ENCODE measurements around the gene OR7C2. TPM values are rescaled to one million over a fixed set of nuclear protein-coding genes. Genes with fewer than 3 reads are reported as not detected.

Gene OR7C2
- polyA plus RNA-seq, 2 of the 4 experiments (the other 2 are of a cell fraction), result not detected

DNA sequence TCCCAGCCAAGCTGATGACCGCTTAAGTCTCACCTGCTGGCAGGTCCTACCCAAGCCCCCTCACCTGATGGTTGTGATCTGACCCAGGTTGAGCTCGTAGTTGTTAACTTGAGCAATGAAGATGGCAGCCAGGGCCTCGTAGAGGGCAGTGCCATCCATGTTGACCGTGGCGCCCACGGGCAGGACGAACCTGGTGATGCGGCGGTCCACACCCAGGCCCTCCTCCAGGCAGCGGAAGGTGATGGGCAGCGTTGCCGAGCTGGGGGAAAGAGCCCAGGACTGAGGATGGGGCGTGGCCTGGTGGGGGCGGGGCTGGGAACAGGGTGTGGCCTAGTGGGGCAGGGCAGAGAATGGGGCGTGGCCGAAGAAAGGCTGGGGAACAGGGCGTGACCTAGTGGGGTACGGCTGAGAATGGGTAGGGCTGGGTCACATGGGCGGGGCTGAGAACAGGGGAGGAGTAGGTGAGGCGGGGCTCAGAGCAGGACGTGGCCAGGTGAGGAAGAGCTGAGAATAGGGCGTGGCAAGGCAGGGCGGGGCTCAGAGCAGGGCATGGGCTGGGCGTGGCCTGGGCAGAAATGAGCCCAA, 12.9 kb downstream of the OR7C2 start:
- TF ChIP-seq BCL3 (IDR thresholded peaks at IDR 0.05) (no peak), NR3C1 (IDR thresholded peaks at IDR 0.05) (no peak), ZFP36 (IDR thresholded peaks at IDR 0.05; ENCODE audit: borderline replicate concordance, partially characterized antibody) (no peak), RCOR1 (IDR thresholded peaks at IDR 0.05; ENCODE audit: low read depth, low read length) (no peak), POLR2A (IDR thresholded peaks at IDR 0.05; ENCODE audit: low read length) (no peak), ESRRA (IDR thresholded peaks at IDR 0.05; ENCODE audit: borderline replicate concordance, low read length) (no peak), KDM1A (IDR thresholded peaks at IDR 0.05; ENCODE audit: low read depth) (no peak)
- TF ChIP-seq, protein P1, sequence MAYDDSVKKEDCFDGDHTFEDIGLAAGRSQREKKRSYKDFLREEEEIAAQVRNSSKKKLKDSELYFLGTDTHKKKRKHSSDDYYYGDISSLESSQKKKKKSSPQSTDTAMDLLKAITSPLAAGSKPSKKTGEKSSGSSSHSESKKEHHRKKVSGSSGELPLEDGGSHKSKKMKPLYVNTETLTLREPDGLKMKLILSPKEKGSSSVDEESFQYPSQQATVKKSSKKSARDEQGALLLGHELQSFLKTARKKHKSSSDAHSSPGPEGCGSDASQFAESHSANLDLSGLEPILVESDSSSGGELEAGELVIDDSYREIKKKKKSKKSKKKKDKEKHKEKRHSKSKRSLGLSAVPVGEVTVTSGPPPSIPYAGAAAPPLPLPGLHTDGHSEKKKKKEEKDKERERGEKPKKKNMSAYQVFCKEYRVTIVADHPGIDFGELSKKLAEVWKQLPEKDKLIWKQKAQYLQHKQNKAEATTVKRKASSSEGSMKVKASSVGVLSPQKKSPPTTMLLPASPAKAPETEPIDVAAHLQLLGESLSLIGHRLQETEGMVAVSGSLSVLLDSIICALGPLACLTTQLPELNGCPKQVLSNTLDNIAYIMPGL (CRISPR knock-in tag; IDR thresholded peaks at IDR 0.05; ENCODE audit: borderline replicate concordance), result no peak
- Histone ChIP-seq H3K27ac (no peak overlapping the region), H3K4me3 (no peak overlapping the region), H3K4me1 (no peaks in the 10 kb centered on the region), H3K4me2 (no peak overlapping the region), H3K9me3 (no peaks in the 10 kb centered on the region)
- 14% methylated on average over 7 of the region's 24 CpGs for WGBS (ENCODE audit: missing lambda C conversion rate)
- ChIA-PET POLR2A (no interaction called here), CTCF (interaction anchor here (0.6 kb wide), 2 partner anchors 631 to 675 kb away, joined by 3 read pairs; no protein-coding TSS in a partner anchor)
- DNase-seq (ENCODE audit: low read depth in 1 of 2, low spot score in 1 of 2), result no peak
- no peak for FAIRE-seq
- ATAC-seq, result no peak

DNA sequence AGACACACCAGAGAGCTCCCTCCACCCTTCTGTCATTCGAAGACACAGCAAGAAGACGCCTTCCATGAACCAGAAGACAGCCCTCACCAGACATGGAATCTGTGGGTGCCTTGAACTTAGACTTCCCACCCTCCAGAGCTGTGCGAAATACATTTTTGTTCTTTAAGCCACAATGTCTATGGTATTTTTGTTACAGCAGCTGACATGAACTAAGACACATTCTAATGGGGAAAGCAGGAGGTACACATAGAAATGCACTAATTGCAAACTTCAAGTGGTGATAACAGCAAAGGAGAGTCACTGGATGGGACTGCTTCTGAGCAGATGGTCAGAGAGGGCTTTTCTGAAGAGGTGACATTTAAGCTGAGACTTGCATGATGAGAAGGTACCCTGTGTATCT, 16.2 kb downstream of the OR7C2 start:
- no peak for DNase-seq (ENCODE audit: low read depth in 1 of 2, low spot score in 1 of 2)
- Histone ChIP-seq H3K4me1 (no peaks in the 10 kb centered on the region), H3K4me2 (no peak overlapping the region), H3K27ac (no peak overlapping the region), H3K9me3 (peaks cover 4% of the 10 kb centered on the region; the same call in 1 of the 3 replicates), H3K4me3 (no peak overlapping the region)
- ATAC-seq, result no peak
- 25% methylated on average over 3 of the region's 3 CpGs for WGBS (ENCODE audit: missing lambda C conversion rate)
- no peak for FAIRE-seq
- ChIA-PET POLR2A (no interaction called here), CTCF (no interaction called here)
- no peak for TF ChIP-seq TFCP2L1 (CRISPR knock-in tag; IDR thresholded peaks at IDR 0.05)
- no peak for TF ChIP-seq CBX8 (IDR thresholded peaks at IDR 0.05)
- no peak for TF ChIP-seq BCL3 (IDR thresholded peaks at IDR 0.05)
- TF ChIP-seq JUNB (IDR thresholded peaks at IDR 0.05), result no peak
- TF ChIP-seq RCOR1 (IDR thresholded peaks at IDR 0.05; ENCODE audit: low read depth, low read length), result no peak
- TF ChIP-seq EHF (CRISPR knock-in tag; IDR thresholded peaks at IDR 0.05), result no peak
- TF ChIP-seq CEBPB (IDR thresholded peaks at IDR 0.05), result no peak
- TF ChIP-seq POLR2AphosphoS2 (conservative IDR thresholded peaks at IDR 0.05; ENCODE audit: low read length), result no peak
- no peak for TF ChIP-seq GATA3 (IDR thresholded peaks at IDR 0.05; ENCODE audit: borderline replicate concordance)
- no peak for TF ChIP-seq ESRRA (IDR thresholded peaks at IDR 0.05; ENCODE audit: borderline replicate concordance, low read length)
- TF ChIP-seq, protein P2, sequence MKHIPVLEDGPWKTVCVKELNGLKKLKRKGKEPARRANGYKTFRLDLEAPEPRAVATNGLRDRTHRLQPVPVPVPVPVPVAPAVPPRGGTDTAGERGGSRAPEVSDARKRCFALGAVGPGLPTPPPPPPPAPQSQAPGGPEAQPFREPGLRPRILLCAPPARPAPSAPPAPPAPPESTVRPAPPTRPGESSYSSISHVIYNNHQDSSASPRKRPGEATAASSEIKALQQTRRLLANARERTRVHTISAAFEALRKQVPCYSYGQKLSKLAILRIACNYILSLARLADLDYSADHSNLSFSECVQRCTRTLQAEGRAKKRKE (CRISPR knock-in tag; IDR thresholded peaks at IDR 0.05; ENCODE audit: low read depth), result no peak
- no peak for TF ChIP-seq ZNF302 (CRISPR knock-in tag; IDR thresholded peaks at IDR 0.05)
- TF ChIP-seq HDAC2 (IDR thresholded peaks at IDR 0.05), result no peak
- no peak for TF ChIP-seq USF2 (IDR thresholded peaks at IDR 0.05)
- no peak for TF ChIP-seq PHF8 (IDR thresholded peaks at IDR 0.05; ENCODE audit: borderline replicate concordance, low read depth)
- no peak for TF ChIP-seq TP53 (CRISPR knock-in tag; IDR thresholded peaks at IDR 0.05)
- no peak for TF ChIP-seq CHD2 (IDR thresholded peaks at IDR 0.05; ENCODE audit: low read length, partially characterized antibody)
- TF ChIP-seq, protein P3, sequence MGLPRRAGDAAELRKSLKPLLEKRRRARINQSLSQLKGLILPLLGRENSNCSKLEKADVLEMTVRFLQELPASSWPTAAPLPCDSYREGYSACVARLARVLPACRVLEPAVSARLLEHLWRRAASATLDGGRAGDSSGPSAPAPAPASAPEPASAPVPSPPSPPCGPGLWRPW (IDR thresholded peaks at IDR 0.05), result no peak
- TF ChIP-seq SMC3 (IDR thresholded peaks at IDR 0.05), result no peak
